Measurements from ENCODE around the gene MT1G. TPM values are rescaled to one million over a fixed set of nuclear protein-coding genes. Genes with fewer than 3 reads are reported as not detected.

Gene MT1G
- total RNA-seq, 1 experiment from 2014 or later, result 2.2 TPM

- POLR2A ChIA-PET, result no interaction called here
Observed at GRCh38 chr16:56649271-56649670, 18.6 kb downstream of the MT1G start.

GRCh38 chr16:56647641-56648431, 20.0 kb downstream of the MT1G start:
- H3K27ac ChIP-seq (ENCODE audit: low read length), result no peak overlapping the region
- DNase-seq (ENCODE audit: low read depth, low spot score) (no peak), ATAC-seq (no peak)
- TF ChIP-seq TCF7L2 (IDR thresholded peaks at IDR 0.05; ENCODE audit: low read depth, low read length), result no peak
- TF ChIP-seq, protein P1, sequence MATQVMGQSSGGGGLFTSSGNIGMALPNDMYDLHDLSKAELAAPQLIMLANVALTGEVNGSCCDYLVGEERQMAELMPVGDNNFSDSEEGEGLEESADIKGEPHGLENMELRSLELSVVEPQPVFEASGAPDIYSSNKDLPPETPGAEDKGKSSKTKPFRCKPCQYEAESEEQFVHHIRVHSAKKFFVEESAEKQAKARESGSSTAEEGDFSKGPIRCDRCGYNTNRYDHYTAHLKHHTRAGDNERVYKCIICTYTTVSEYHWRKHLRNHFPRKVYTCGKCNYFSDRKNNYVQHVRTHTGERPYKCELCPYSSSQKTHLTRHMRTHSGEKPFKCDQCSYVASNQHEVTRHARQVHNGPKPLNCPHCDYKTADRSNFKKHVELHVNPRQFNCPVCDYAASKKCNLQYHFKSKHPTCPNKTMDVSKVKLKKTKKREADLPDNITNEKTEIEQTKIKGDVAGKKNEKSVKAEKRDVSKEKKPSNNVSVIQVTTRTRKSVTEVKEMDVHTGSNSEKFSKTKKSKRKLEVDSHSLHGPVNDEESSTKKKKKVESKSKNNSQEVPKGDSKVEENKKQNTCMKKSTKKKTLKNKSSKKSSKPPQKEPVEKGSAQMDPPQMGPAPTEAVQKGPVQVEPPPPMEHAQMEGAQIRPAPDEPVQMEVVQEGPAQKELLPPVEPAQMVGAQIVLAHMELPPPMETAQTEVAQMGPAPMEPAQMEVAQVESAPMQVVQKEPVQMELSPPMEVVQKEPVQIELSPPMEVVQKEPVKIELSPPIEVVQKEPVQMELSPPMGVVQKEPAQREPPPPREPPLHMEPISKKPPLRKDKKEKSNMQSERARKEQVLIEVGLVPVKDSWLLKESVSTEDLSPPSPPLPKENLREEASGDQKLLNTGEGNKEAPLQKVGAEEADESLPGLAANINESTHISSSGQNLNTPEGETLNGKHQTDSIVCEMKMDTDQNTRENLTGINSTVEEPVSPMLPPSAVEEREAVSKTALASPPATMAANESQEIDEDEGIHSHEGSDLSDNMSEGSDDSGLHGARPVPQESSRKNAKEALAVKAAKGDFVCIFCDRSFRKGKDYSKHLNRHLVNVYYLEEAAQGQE (IDR thresholded peaks at IDR 0.05; ENCODE audit: insufficient read depth in 1 of 2, low read depth in 2 of 2, low read length in 1 of 2), result no peak
- no peak for TF ChIP-seq POLR2AphosphoS5 (IDR thresholded peaks at IDR 0.05; ENCODE audit: low read depth, low read length)
- TF ChIP-seq SIN3A (IDR thresholded peaks at IDR 0.05; ENCODE audit: borderline replicate concordance, insufficient read depth, low read depth, low read length), result no peak
- TF ChIP-seq, protein P2, sequence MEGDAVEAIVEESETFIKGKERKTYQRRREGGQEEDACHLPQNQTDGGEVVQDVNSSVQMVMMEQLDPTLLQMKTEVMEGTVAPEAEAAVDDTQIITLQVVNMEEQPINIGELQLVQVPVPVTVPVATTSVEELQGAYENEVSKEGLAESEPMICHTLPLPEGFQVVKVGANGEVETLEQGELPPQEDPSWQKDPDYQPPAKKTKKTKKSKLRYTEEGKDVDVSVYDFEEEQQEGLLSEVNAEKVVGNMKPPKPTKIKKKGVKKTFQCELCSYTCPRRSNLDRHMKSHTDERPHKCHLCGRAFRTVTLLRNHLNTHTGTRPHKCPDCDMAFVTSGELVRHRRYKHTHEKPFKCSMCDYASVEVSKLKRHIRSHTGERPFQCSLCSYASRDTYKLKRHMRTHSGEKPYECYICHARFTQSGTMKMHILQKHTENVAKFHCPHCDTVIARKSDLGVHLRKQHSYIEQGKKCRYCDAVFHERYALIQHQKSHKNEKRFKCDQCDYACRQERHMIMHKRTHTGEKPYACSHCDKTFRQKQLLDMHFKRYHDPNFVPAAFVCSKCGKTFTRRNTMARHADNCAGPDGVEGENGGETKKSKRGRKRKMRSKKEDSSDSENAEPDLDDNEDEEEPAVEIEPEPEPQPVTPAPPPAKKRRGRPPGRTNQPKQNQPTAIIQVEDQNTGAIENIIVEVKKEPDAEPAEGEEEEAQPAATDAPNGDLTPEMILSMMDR (IDR thresholded peaks at IDR 0.05), result no peak
- no peaks in the 10 kb centered on the region for H3K9me3 ChIP-seq (ENCODE audit: control insufficient read depth, insufficient read depth, low read depth, low read length)
- no peaks in the 10 kb centered on the region for H3K27me3 ChIP-seq (ENCODE audit: control insufficient read depth, insufficient read depth, low read length)
- no TSS peak for BruUV-seq (replicated peaks)
- intact Hi-C loops (cut with micrococcal nuclease; ENCODE audit: unreplicated experiment), result no loop called here
- ChIA-PET POLR2A (no interaction called here), CTCF (no interaction called here)
- H3K4me3 ChIP-seq (ENCODE audit: low read depth in 2 of 2, low read length in 2 of 2), result no peak overlapping the region
- H3K36me3 ChIP-seq (ENCODE audit: control insufficient read depth, insufficient read depth, low read length), result no peaks in the 10 kb centered on the region
- H3K4me1 ChIP-seq (ENCODE audit: control insufficient read depth, insufficient read depth, low read length), result peaks cover 4% of the 10 kb centered on the region
- in situ Hi-C loops (cut with HindIII; ENCODE audit: low pct_unique_long_range_greater_than_20kb, low sequenced_read_pairs), result no loop called here

More at GRCh38 chr16:56649271-56649670, 18.6 kb downstream of the MT1G start:
- no peak overlapping the region for H3K27ac ChIP-seq (ENCODE audit: low read length)
- no peak for ATAC-seq
- H3K27me3 ChIP-seq (ENCODE audit: control insufficient read depth, insufficient read depth, low read length), result no peaks in the 10 kb centered on the region
- in situ Hi-C loops (cut with HindIII; ENCODE audit: low pct_unique_long_range_greater_than_20kb, low sequenced_read_pairs), result no loop called here
- no peak overlapping the region for H3K4me3 ChIP-seq (ENCODE audit: low read depth in 2 of 2, low read length in 2 of 2)
- no peaks in the 10 kb centered on the region for H3K9me3 ChIP-seq (ENCODE audit: control insufficient read depth, insufficient read depth, low read depth, low read length)
- intact Hi-C loops (cut with micrococcal nuclease; ENCODE audit: unreplicated experiment), result no loop called here
- TF ChIP-seq POLR2AphosphoS5 (IDR thresholded peaks at IDR 0.05; ENCODE audit: low read depth, low read length), result no peak
- TF ChIP-seq, protein P2 (IDR thresholded peaks at IDR 0.05), result no peak
- TF ChIP-seq, protein P1 (IDR thresholded peaks at IDR 0.05; ENCODE audit: insufficient read depth in 1 of 2, low read depth in 2 of 2, low read length in 1 of 2), result no peak
- BruUV-seq (replicated peaks), result no TSS peak
- no peaks in the 10 kb centered on the region for H3K36me3 ChIP-seq (ENCODE audit: control insufficient read depth, insufficient read depth, low read length)
- CTCF ChIA-PET, result no interaction called here
- DNase-seq (ENCODE audit: low read depth, low spot score), result no peak
- H3K4me1 ChIP-seq (ENCODE audit: control insufficient read depth, insufficient read depth, low read length), result no peaks in the 10 kb centered on the region

All from Panc1 (cell line).